DND-41 (cell line): ENCODE data around the gene ARHGEF17.

Experiments
- ATAC-seq: fragments of 200-7000 bp; cut with Tn5 transposase; 3 replicates; pipeline ENCODE4 v1.9.1; 2021; ENCODE audit warnings: low read depth; ENCODE audit not compliant: insufficient read depth
- DNase-seq: peaks from one replicate; pipeline ENCODE4 v3.0.0-alpha.2; 2020
- H2AFZ ChIP-seq: 2 replicates; pipeline ENCODE4 v1.6.0; 2012; ENCODE audit warnings: low read depth, low read length
- H3K27ac ChIP-seq: 2 replicates; pipeline ENCODE4 v1.5.1; 2012; ENCODE audit warnings: low read length, inconsistent platforms
- H3K27me3 ChIP-seq: fragments of 200-600 bp; sonication (generic); 2 replicates; pipeline ENCODE4 v1.6.0; 2012; ENCODE audit warnings: low read length, mild to moderate bottlenecking, inconsistent platforms; ENCODE audit not compliant: insufficient read depth, poor library complexity
- H3K36me3 ChIP-seq: 2 replicates; pipeline ENCODE4 v1.5.1; 2012; ENCODE audit warnings: low read length, inconsistent platforms; ENCODE audit not compliant: insufficient read depth
- H3K4me1 ChIP-seq: 2 replicates; pipeline ENCODE4 v1.5.1; 2012; ENCODE audit warnings: mild to moderate bottlenecking, low read length; ENCODE audit not compliant: insufficient read depth
- H3K4me2 ChIP-seq: 2 replicates; pipeline ENCODE4 v1.6.0; 2012; ENCODE audit warnings: mild to moderate bottlenecking, moderate library complexity, low read length, inconsistent platforms; ENCODE audit not compliant: insufficient read depth
- H3K4me3 ChIP-seq, 2 experiments: fragments of 200-600 bp in 1 of 2; shearing (Covaris generic) in 1 of 2; 2 replicates each; pipeline ENCODE4 v1.5.1; 2012 to 2016; ENCODE audit warnings: inconsistent platforms in 2 of 2, low read length in 2 of 2, mild to moderate bottlenecking in 2 of 2, low read depth in 1 of 2, moderate library complexity in 1 of 2
- H3K79me2 ChIP-seq: 2 replicates; pipeline ENCODE4 v1.6.0; 2012; ENCODE audit warnings: low read length, inconsistent platforms; ENCODE audit not compliant: insufficient read depth
- H3K9ac ChIP-seq: 2 replicates; pipeline ENCODE4 v1.6.0; 2012; ENCODE audit warnings: low read depth, mild to moderate bottlenecking, inconsistent platforms, low read length, moderate library complexity
- H3K9me3 ChIP-seq: 2 replicates; pipeline ENCODE4 v1.5.1; 2012; ENCODE audit warnings: low read length, moderate library complexity, mild to moderate bottlenecking, inconsistent platforms; ENCODE audit not compliant: insufficient read depth, severe bottlenecking
- H4K20me1 ChIP-seq: 2 replicates; pipeline ENCODE4 v1.6.0; 2012; ENCODE audit warnings: low read length; ENCODE audit not compliant: insufficient read depth
- EZH2 ChIP-seq: IDR thresholded peaks from 3 replicates; pipeline ENCODE4 v1.6.1; 2012; ENCODE audit warnings: borderline replicate concordance, low read depth, mild to moderate bottlenecking, moderate library complexity, low read length, inconsistent platforms; ENCODE audit not compliant: severe bottlenecking
- TF ChIP-seq, protein P1 (sequence below): IDR thresholded peaks from 2 replicates; pipeline ENCODE4 v1.5.1; 2012; ENCODE audit warnings: borderline replicate concordance, low read length, moderate library complexity, mild to moderate bottlenecking; ENCODE audit not compliant: poor library complexity, severe bottlenecking; ENCODE audit errors: extremely low read depth

Gene ARHGEF17

DNA sequence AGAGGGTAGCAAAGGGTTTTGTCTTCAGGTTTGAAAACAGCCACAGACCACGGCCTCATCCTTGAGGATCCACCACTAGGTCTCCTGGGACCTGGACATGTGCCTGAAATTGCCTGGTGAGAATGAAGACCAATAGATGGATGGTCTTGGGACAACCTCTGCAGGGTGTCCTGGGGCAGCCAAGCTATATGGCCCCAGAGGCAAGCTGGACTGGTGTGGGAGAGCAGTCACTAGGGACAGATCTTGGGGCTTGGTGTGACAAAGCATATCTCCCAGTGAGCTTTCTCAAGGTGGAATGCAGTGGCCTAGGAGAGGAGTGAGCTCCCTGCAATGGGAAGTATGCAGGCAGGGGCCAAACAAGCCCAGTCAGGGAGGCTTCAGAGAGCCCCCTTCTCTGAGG, 22.4 kb upstream of the ARHGEF17 start:
- no peak overlapping the region for H3K4me2 ChIP-seq
- no peak for DNase-seq
- no peaks in the 10 kb centered on the region for H4K20me1 ChIP-seq
- H3K9me3 ChIP-seq = no peaks in the 10 kb centered on the region
- TF ChIP-seq, protein P1, sequence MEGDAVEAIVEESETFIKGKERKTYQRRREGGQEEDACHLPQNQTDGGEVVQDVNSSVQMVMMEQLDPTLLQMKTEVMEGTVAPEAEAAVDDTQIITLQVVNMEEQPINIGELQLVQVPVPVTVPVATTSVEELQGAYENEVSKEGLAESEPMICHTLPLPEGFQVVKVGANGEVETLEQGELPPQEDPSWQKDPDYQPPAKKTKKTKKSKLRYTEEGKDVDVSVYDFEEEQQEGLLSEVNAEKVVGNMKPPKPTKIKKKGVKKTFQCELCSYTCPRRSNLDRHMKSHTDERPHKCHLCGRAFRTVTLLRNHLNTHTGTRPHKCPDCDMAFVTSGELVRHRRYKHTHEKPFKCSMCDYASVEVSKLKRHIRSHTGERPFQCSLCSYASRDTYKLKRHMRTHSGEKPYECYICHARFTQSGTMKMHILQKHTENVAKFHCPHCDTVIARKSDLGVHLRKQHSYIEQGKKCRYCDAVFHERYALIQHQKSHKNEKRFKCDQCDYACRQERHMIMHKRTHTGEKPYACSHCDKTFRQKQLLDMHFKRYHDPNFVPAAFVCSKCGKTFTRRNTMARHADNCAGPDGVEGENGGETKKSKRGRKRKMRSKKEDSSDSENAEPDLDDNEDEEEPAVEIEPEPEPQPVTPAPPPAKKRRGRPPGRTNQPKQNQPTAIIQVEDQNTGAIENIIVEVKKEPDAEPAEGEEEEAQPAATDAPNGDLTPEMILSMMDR = no peak
- TF ChIP-seq EZH2 = no peak
- no peak overlapping the region for H3K27ac ChIP-seq
- no peak overlapping the region for H3K9ac ChIP-seq
- H3K4me1 ChIP-seq = peaks cover 6% of the 10 kb centered on the region
- no peaks in the 10 kb centered on the region for H3K36me3 ChIP-seq
- ATAC-seq = no peak
- no peak overlapping the region for H3K4me3 ChIP-seq
- no peaks in the 10 kb centered on the region for H3K79me2 ChIP-seq
- no peaks in the 10 kb centered on the region for H3K27me3 ChIP-seq
- no peak overlapping the region for H2AFZ ChIP-seq

GRCh38 chr11:73286240-73286810, 21.8 kb upstream of the ARHGEF17 start:
- no peaks in the 10 kb centered on the region for H4K20me1 ChIP-seq
- H3K36me3 ChIP-seq = no peaks in the 10 kb centered on the region
- no peaks in the 10 kb centered on the region for H3K27me3 ChIP-seq
- no peak overlapping the region for H3K4me3 ChIP-seq
- H3K9me3 ChIP-seq = no peaks in the 10 kb centered on the region
- ATAC-seq = no peak
- DNase-seq = no peak
- H3K4me1 ChIP-seq = peaks cover 6% of the 10 kb centered on the region
- H3K27ac ChIP-seq = no peak overlapping the region
- H3K9ac ChIP-seq = no peak overlapping the region
- H3K79me2 ChIP-seq = no peaks in the 10 kb centered on the region
- TF ChIP-seq, protein P1 = no peak
- no peak for TF ChIP-seq EZH2
- no peak overlapping the region for H3K4me2 ChIP-seq
- no peak overlapping the region for H2AFZ ChIP-seq

GRCh38 chr11:73287400-73288101, 20.5 kb upstream of the ARHGEF17 start:
- DNase-seq = no peak

More at GRCh38 chr11:73287400-73288101, 20.5 kb upstream of the ARHGEF17 start:
- H3K9me3 ChIP-seq = no peaks in the 10 kb centered on the region
- no peak overlapping the region for H3K9ac ChIP-seq
- no peaks in the 10 kb centered on the region for H3K79me2 ChIP-seq
- no peaks in the 10 kb centered on the region for H3K36me3 ChIP-seq
- no peak overlapping the region for H3K27ac ChIP-seq
- no peak overlapping the region for H3K4me3 ChIP-seq
- H4K20me1 ChIP-seq = no peaks in the 10 kb centered on the region; the same call in 1 of the 2 replicates
- no peak overlapping the region for H2AFZ ChIP-seq
- TF ChIP-seq, protein P1 = no peak
- no peak for TF ChIP-seq EZH2
- no peaks in the 10 kb centered on the region for H3K27me3 ChIP-seq
- no peak for ATAC-seq
- H3K4me2 ChIP-seq = no peak overlapping the region
- peaks cover 6% of the 10 kb centered on the region for H3K4me1 ChIP-seq
